GM19455 (cell line): Measurements from ENCODE around the gene ERBB4.

Experiments
- ATAC-seq: cut with Tn5 transposase; IDR thresholded peaks from one replicate; pipeline ENCODE4 v1.9.1; 2021; ENCODE audit not compliant: unreplicated experiment

ERBB4 gene

GRCh38 chr2:211373203-211373602 lies 1165.4 kb downstream of the ERBB4 start:
- ATAC-seq: no peak

GRCh38 chr2:211371465-211371864 lies 1167.1 kb downstream of the ERBB4 start:
- ATAC-seq: no peak

GRCh38 chr2:211368467-211368866 lies 1170.1 kb downstream of the ERBB4 start:
- no peak for ATAC-seq

- peak; percentile 61 for ATAC-seq
Observed at GRCh38 chr2:211367711-211368110, 1170.9 kb downstream of the ERBB4 start.

GRCh38 chr2:211367293-211367692 lies 1171.3 kb downstream of the ERBB4 start:
- no peak for ATAC-seq

- ATAC-seq: no peak
Observed at GRCh38 chr2:211364911-211365310, 1173.7 kb downstream of the ERBB4 start.

GRCh38 chr2:211361383-211361782 lies 1177.2 kb downstream of the ERBB4 start:
- no peak for ATAC-seq

- no peak for ATAC-seq
Observed at GRCh38 chr2:211359347-211359746, 1179.3 kb downstream of the ERBB4 start.

GRCh38 chr2:211358504-211358903 lies 1180.1 kb downstream of the ERBB4 start:
- ATAC-seq: no peak

- no peak for ATAC-seq
Observed at GRCh38 chr2:211354481-211354880, 1184.1 kb downstream of the ERBB4 start.

- ATAC-seq: no peak
Observed at GRCh38 chr2:211351987-211352386, 1186.6 kb downstream of the ERBB4 start.

GRCh38 chr2:211349031-211349430 lies 1189.6 kb downstream of the ERBB4 start:
- ATAC-seq: no peak

GRCh38 chr2:211347328-211347727 lies 1191.3 kb downstream of the ERBB4 start:
- ATAC-seq: no peak

GRCh38 chr2:211344289-211344688 lies 1194.3 kb downstream of the ERBB4 start:
- no peak for ATAC-seq

- no peak for ATAC-seq
Observed at GRCh38 chr2:211333377-211333776, 1205.2 kb downstream of the ERBB4 start.

- no peak for ATAC-seq
Observed at GRCh38 chr2:211331736-211332135, 1206.9 kb downstream of the ERBB4 start.

- ATAC-seq: no peak
Observed at GRCh38 chr2:211329882-211330281, 1208.7 kb downstream of the ERBB4 start.

GRCh38 chr2:211329421-211329820 lies 1209.2 kb downstream of the ERBB4 start:
- no peak for ATAC-seq

- ATAC-seq: no peak
Observed at GRCh38 chr2:211328126-211328525, 1210.5 kb downstream of the ERBB4 start.
